ENCODE results near the gene ASTN2.

- TF ChIP-seq CEBPB (tag; IDR thresholded peaks at IDR 0.05) (no peak), ARID3B (CRISPR knock-in tag; IDR thresholded peaks at IDR 0.05; ENCODE audit: borderline replicate concordance) (no peak), HBP1 (CRISPR knock-in tag; IDR thresholded peaks at IDR 0.05) (no peak), RAD21 (CRISPR knock-in tag; conservative IDR thresholded peaks at IDR 0.05 in 1 of 2, IDR thresholded peaks at IDR 0.05 in 1 of 2) (no peak), ZNF778 (CRISPR knock-in tag; IDR thresholded peaks at IDR 0.05) (no peak), POLR2AphosphoS5 (IDR thresholded peaks at IDR 0.05; ENCODE audit: control insufficient read depth, insufficient read depth, low read depth, low read length) (no peak), CEBPZ (IDR thresholded peaks at IDR 0.05; ENCODE audit: borderline replicate concordance, low read depth, low read length) (no peak), CBX5 (IDR thresholded peaks at IDR 0.05; ENCODE audit: borderline replicate concordance, low read depth) (no peak), CREM (IDR thresholded peaks at IDR 0.05; ENCODE audit: low read depth) (no peak)
- TF ChIP-seq, protein P1, sequence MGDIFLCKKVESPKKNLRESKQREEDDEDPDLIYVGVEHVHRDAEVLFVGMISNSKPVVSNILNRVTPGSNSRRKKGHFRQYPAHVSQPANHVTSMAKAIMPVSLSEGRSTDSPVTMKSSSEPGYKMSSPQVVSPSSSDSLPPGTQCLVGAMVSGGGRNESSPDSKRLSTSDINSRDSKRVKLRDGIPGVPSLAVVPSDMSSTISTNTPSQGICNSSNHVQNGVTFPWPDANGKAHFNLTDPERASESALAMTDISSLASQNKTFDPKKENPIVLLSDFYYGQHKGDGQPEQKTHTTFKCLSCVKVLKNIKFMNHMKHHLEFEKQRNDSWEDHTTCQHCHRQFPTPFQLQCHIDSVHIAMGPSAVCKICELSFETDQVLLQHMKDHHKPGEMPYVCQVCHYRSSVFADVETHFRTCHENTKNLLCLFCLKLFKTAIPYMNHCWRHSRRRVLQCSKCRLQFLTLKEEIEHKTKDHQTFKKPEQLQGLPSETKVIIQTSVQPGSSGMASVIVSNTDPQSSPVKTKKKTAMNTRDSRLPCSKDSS (IDR thresholded peaks at IDR 0.05; ENCODE audit: low read depth, partially characterized antibody), result no peak
- TF ChIP-seq, protein P2, sequence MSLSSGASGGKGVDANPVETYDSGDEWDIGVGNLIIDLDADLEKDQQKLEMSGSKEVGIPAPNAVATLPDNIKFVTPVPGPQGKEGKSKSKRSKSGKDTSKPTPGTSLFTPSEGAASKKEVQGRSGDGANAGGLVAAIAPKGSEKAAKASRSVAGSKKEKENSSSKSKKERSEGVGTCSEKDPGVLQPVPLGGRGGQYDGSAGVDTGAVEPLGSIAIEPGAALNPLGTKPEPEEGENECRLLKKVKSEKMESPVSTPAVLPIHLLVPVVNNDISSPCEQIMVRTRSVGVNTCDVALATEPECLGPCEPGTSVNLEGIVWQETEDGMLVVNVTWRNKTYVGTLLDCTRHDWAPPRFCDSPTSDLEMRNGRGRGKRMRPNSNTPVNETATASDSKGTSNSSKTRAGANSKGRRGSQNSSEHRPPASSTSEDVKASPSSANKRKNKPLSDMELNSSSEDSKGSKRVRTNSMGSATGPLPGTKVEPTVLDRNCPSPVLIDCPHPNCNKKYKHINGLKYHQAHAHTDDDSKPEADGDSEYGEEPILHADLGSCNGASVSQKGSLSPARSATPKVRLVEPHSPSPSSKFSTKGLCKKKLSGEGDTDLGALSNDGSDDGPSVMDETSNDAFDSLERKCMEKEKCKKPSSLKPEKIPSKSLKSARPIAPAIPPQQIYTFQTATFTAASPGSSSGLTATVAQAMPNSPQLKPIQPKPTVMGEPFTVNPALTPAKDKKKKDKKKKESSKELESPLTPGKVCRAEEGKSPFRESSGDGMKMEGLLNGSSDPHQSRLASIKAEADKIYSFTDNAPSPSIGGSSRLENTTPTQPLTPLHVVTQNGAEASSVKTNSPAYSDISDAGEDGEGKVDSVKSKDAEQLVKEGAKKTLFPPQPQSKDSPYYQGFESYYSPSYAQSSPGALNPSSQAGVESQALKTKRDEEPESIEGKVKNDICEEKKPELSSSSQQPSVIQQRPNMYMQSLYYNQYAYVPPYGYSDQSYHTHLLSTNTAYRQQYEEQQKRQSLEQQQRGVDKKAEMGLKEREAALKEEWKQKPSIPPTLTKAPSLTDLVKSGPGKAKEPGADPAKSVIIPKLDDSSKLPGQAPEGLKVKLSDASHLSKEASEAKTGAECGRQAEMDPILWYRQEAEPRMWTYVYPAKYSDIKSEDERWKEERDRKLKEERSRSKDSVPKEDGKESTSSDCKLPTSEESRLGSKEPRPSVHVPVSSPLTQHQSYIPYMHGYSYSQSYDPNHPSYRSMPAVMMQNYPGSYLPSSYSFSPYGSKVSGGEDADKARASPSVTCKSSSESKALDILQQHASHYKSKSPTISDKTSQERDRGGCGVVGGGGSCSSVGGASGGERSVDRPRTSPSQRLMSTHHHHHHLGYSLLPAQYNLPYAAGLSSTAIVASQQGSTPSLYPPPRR (CRISPR knock-in tag; IDR thresholded peaks at IDR 0.05; ENCODE audit: borderline replicate concordance), result no peak
- TF ChIP-seq, protein P3, sequence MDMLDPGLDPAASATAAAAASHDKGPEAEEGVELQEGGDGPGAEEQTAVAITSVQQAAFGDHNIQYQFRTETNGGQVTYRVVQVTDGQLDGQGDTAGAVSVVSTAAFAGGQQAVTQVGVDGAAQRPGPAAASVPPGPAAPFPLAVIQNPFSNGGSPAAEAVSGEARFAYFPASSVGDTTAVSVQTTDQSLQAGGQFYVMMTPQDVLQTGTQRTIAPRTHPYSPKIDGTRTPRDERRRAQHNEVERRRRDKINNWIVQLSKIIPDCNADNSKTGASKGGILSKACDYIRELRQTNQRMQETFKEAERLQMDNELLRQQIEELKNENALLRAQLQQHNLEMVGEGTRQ (CRISPR knock-in tag; IDR thresholded peaks at IDR 0.05), result no peak
- TF ChIP-seq, protein P4, sequence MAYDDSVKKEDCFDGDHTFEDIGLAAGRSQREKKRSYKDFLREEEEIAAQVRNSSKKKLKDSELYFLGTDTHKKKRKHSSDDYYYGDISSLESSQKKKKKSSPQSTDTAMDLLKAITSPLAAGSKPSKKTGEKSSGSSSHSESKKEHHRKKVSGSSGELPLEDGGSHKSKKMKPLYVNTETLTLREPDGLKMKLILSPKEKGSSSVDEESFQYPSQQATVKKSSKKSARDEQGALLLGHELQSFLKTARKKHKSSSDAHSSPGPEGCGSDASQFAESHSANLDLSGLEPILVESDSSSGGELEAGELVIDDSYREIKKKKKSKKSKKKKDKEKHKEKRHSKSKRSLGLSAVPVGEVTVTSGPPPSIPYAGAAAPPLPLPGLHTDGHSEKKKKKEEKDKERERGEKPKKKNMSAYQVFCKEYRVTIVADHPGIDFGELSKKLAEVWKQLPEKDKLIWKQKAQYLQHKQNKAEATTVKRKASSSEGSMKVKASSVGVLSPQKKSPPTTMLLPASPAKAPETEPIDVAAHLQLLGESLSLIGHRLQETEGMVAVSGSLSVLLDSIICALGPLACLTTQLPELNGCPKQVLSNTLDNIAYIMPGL (CRISPR knock-in tag; IDR thresholded peaks at IDR 0.05), result no peak
Observed at GRCh38 chr9:117073071-117073470, 341.8 kb downstream of the ASTN2 start.

Data from K562 (cell line).